ENCODE data around the gene NFATC1.

- TF ChIP-seq, protein P1, sequence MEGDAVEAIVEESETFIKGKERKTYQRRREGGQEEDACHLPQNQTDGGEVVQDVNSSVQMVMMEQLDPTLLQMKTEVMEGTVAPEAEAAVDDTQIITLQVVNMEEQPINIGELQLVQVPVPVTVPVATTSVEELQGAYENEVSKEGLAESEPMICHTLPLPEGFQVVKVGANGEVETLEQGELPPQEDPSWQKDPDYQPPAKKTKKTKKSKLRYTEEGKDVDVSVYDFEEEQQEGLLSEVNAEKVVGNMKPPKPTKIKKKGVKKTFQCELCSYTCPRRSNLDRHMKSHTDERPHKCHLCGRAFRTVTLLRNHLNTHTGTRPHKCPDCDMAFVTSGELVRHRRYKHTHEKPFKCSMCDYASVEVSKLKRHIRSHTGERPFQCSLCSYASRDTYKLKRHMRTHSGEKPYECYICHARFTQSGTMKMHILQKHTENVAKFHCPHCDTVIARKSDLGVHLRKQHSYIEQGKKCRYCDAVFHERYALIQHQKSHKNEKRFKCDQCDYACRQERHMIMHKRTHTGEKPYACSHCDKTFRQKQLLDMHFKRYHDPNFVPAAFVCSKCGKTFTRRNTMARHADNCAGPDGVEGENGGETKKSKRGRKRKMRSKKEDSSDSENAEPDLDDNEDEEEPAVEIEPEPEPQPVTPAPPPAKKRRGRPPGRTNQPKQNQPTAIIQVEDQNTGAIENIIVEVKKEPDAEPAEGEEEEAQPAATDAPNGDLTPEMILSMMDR (IDR thresholded peaks at IDR 0.05), result no peak
- TF ChIP-seq POLR2A (IDR thresholded peaks at IDR 0.05), result no peak
Measured at GRCh38 chr18:79566771-79567431, 171.2 kb downstream of the NFATC1 start.

Data from vagina (tissue), 2 donors.